ENCODE data around the gene IRF5.

The IRF5 gene

GRCh38 chr7:128934361-128935341, 3.1 kb upstream of the IRF5 start:
- Histone ChIP-seq H3K27me3 (replicated peaks; ENCODE audit: control insufficient read depth, insufficient read depth, low read length) (no peaks in the 10 kb centered on the region), H3K4me3 (replicated peaks; ENCODE audit: low read depth, low read length) (peak overlapping the region; percentile 28)
- DNase-seq (ENCODE audit: extremely low read depth, insufficient read length) = peak; percentile 85

GRCh38 chr7:128935342-128935730, 2.4 kb upstream of the IRF5 start:
- Histone ChIP-seq H3K4me3 (replicated peaks; ENCODE audit: low read depth, low read length) (no peak overlapping the region), H3K27me3 (replicated peaks; ENCODE audit: control insufficient read depth, insufficient read depth, low read length) (no peaks in the 10 kb centered on the region), H3K36me3 (ENCODE audit: control insufficient read depth, insufficient read depth, low read length) (peaks cover 1% of the 10 kb centered on the region; the same call in 1 of the 2 replicates)
- TF ChIP-seq CTCF (IDR thresholded peaks at IDR 0.05; ENCODE audit: insufficient read depth, low read length, poor library complexity, severe bottlenecking) = no peak
- DNase-seq (ENCODE audit: extremely low read depth, insufficient read length) = no peak

More at GRCh38 chr7:128934361-128935341, 3.1 kb upstream of the IRF5 start:
- TF ChIP-seq CTCF (IDR thresholded peaks at IDR 0.05; ENCODE audit: insufficient read depth, low read length, poor library complexity, severe bottlenecking) = no peak
- H3K36me3 ChIP-seq (ENCODE audit: control insufficient read depth, insufficient read depth, low read length) = no peaks in the 10 kb centered on the region

GRCh38 chr7:128936798-128937197, 929 bp upstream of the IRF5 start:
- peak overlapping the region; percentile 90 for H3K4me3 ChIP-seq (replicated peaks; ENCODE audit: low read depth, low read length)
- DNase-seq (ENCODE audit: extremely low read depth, insufficient read length) = no peak
- no peaks in the 10 kb centered on the region for H3K27me3 ChIP-seq (replicated peaks; ENCODE audit: control insufficient read depth, insufficient read depth, low read length)
- no peak for TF ChIP-seq CTCF (IDR thresholded peaks at IDR 0.05; ENCODE audit: insufficient read depth, low read length, poor library complexity, severe bottlenecking)
- H3K36me3 ChIP-seq (ENCODE audit: control insufficient read depth, insufficient read depth, low read length) = peaks cover 2% of the 10 kb centered on the region; the same call in 1 of the 2 replicates

- Histone ChIP-seq H3K27me3 (replicated peaks; ENCODE audit: control insufficient read depth, insufficient read depth, low read length) (no peaks in the 10 kb centered on the region), H3K4me3 (replicated peaks; ENCODE audit: low read depth, low read length) (peak overlapping the region; percentile 90), H3K36me3 (ENCODE audit: control insufficient read depth, insufficient read depth, low read length) (peaks cover 3% of the 10 kb centered on the region)
- no peak for DNase-seq (ENCODE audit: extremely low read depth, insufficient read length)
- no peak for TF ChIP-seq CTCF (IDR thresholded peaks at IDR 0.05; ENCODE audit: insufficient read depth, low read length, poor library complexity, severe bottlenecking)
These were observed 468 bp upstream of the IRF5 start for GRCh38 chr7:128937271-128937646.

GRCh38 chr7:128938544-128939074, 882 bp downstream of the IRF5 start:
- DNase-seq (ENCODE audit: extremely low read depth, insufficient read length) = peak; percentile 77
- no peak for TF ChIP-seq CTCF (IDR thresholded peaks at IDR 0.05; ENCODE audit: insufficient read depth, low read length, poor library complexity, severe bottlenecking)

More at GRCh38 chr7:128938544-128939074, 882 bp downstream of the IRF5 start:
- Histone ChIP-seq H3K27me3 (replicated peaks; ENCODE audit: control insufficient read depth, insufficient read depth, low read length) (no peaks in the 10 kb centered on the region), H3K4me3 (replicated peaks; ENCODE audit: low read depth, low read length) (peak overlapping the region; percentile 90), H3K36me3 (ENCODE audit: control insufficient read depth, insufficient read depth, low read length) (peaks cover 6% of the 10 kb centered on the region)

Data from GM06990 (cell line).